H1 (cell line): ENCODE data around the gene CD99. TPM values are rescaled to one million over a fixed set of nuclear protein-coding genes. Genes with fewer than 3 reads are reported as not detected.

Experiments used
- CTCF ChIA-PET: fragments of 300-600 bp; sonication (Branson Sonifier 250); formaldehyde crosslinking; loops from one replicate; lab custom pipeline; 2021; ENCODE audit not compliant: partially characterized antibody; lab: Charles Lee
- POLR2A ChIA-PET: fragments of 300-600 bp; sonication (Branson Sonifier 250); formaldehyde crosslinking; loops from one replicate; lab custom pipeline; 2021; ENCODE audit warnings: inconsistent platforms; ENCODE audit not compliant: partially characterized antibody; lab: Charles Lee
- DNase-seq, 2 experiments: peaks; one replicate each; pipeline versions ENCODE4 v3.0.0 to v3.0.0-alpha.2; 2010 to 2022; ENCODE audit warnings: low spot score in 2 of 2, low read depth in 1 of 2, mixed read lengths in 1 of 2
- FAIRE-seq: peaks from 2 replicates; lab custom pipeline; 2011; peaks lifted over from hg19 to GRCh38; lab: Jason Lieb, UNC
- H2AFZ ChIP-seq: 2 replicates; pipeline ENCODE4 v1.8.1; 2012; ENCODE audit warnings: low read length, inconsistent platforms
- H2AK5ac ChIP-seq: 2 replicates; pipeline ENCODE4 v1.6.1; 2013; ENCODE audit warnings: low read depth, low read length
- H2BK120ac ChIP-seq: replicated peaks from 2 replicates; pipeline ENCODE3; 2013; ENCODE audit warnings: low read depth, low read length, inconsistent platforms
- H2BK12ac ChIP-seq: 2 replicates; pipeline ENCODE4 v1.6.1; 2013; ENCODE audit warnings: low read depth, low read length
- H2BK15ac ChIP-seq: 2 replicates; pipeline ENCODE4 v1.6.1; 2013; ENCODE audit warnings: low read length
- H2BK20ac ChIP-seq: 2 replicates; pipeline ENCODE4 v1.6.1; 2013; ENCODE audit warnings: low read length
- H2BK5ac ChIP-seq: 2 replicates; pipeline ENCODE4 v1.6.1; 2013; ENCODE audit warnings: low read depth, low read length
- H3K14ac ChIP-seq: 2 replicates; pipeline ENCODE4 v1.6.1; 2013; ENCODE audit warnings: inconsistent platforms; ENCODE audit not compliant: insufficient read length
- H3K18ac ChIP-seq: 2 replicates; pipeline ENCODE4 v1.6.1; 2013; ENCODE audit warnings: low read length; ENCODE audit errors: extremely low read depth
- H3K23ac ChIP-seq: 2 replicates; pipeline ENCODE4 v1.6.1; 2013; ENCODE audit warnings: inconsistent platforms; ENCODE audit not compliant: insufficient read length
- H3K23me2 ChIP-seq: 2 replicates; pipeline ENCODE4 v1.6.1; 2013; ENCODE audit warnings: low read depth, low read length
- H3K27ac ChIP-seq: 2 replicates; pipeline ENCODE4 v1.6.1; 2011; ENCODE audit warnings: low read depth, low read length, inconsistent platforms
- H3K27me3 ChIP-seq, 4 experiments: replicated peaks in 1 of 4; 1 replicate in 1 of 4; 2 replicates in 3 of 4; pipeline versions ENCODE4 v1.6.1 to v1.8.1; 2011 to 2013; ENCODE audit warnings: low read length in 3 of 4, mild to moderate bottlenecking in 3 of 4, inconsistent platforms in 2 of 4, mixed read lengths in 2 of 4, moderate library complexity in 1 of 4; ENCODE audit not compliant: control insufficient read depth in 3 of 4, insufficient read depth in 3 of 4; ENCODE audit errors: extremely low read depth in 1 of 4
- H3K36me3 ChIP-seq, 4 experiments: 2 replicates each; pipeline versions ENCODE4 v1.6.1 to v1.8.1; 2011 to 2013; ENCODE audit warnings: mild to moderate bottlenecking in 4 of 4, low read length in 3 of 4, moderate library complexity in 2 of 4, control low read depth in 1 of 4, inconsistent platforms in 1 of 4; ENCODE audit not compliant: insufficient read depth in 4 of 4, control insufficient read depth in 2 of 4
- H3K4ac ChIP-seq: replicated peaks from 2 replicates; pipeline ENCODE3; 2013; ENCODE audit warnings: low read length, low read depth, mixed read lengths, inconsistent platforms; ENCODE audit not compliant: insufficient read length
- H3K4me1 ChIP-seq, 4 experiments: replicated peaks in 1 of 4; 1 replicate in 1 of 4; 2 replicates in 3 of 4; pipeline versions ENCODE4 v1.6.1 to v1.8.1; 2011 to 2013; ENCODE audit warnings: low read length in 3 of 4, inconsistent platforms in 2 of 4, mixed read lengths in 1 of 4; ENCODE audit not compliant: insufficient read depth in 4 of 4, control insufficient read depth in 3 of 4
- H3K4me2 ChIP-seq, 2 experiments: 2 replicates each; pipeline versions ENCODE4 v1.6.1 to v1.8.1; 2011 to 2013; ENCODE audit warnings: low read depth in 2 of 2, low read length in 2 of 2, control low read depth in 1 of 2, inconsistent platforms in 1 of 2, mild to moderate bottlenecking in 1 of 2; ENCODE audit not compliant: insufficient read depth in 1 of 2
- H3K4me3 ChIP-seq, 4 experiments: fragments of 200-600, 300-600 bp in 1 of 4; sonication (generic), shearing (Covaris generic), sonication (Bioruptor Twin) in 1 of 4; 2 replicates each; pipeline versions ENCODE4 v1.5.1 to v1.8.1; 2011 to 2016; ENCODE audit warnings: low read length in 4 of 4, low read depth in 3 of 4, control low read depth in 2 of 4, inconsistent platforms in 2 of 4, mild to moderate bottlenecking in 2 of 4, mixed read lengths in 1 of 4, moderate library complexity in 1 of 4; ENCODE audit not compliant: insufficient read depth in 2 of 4; ENCODE audit errors: extremely low read depth in 1 of 4
- H3K56ac ChIP-seq: replicated peaks from 2 replicates; pipeline ENCODE3; 2013; ENCODE audit warnings: low read depth, mild to moderate bottlenecking, mixed read lengths, low read length, inconsistent platforms; ENCODE audit not compliant: insufficient read length
- H3K79me1 ChIP-seq: 2 replicates; pipeline ENCODE4 v1.6.1; 2013; ENCODE audit warnings: low read depth, low read length, control low read depth
- H3K79me2 ChIP-seq, 2 experiments: 2 replicates each; pipeline versions ENCODE4 v1.6.1 to v1.8.1; 2012 to 2013; ENCODE audit warnings: low read length in 2 of 2, mild to moderate bottlenecking in 2 of 2, inconsistent platforms in 1 of 2; ENCODE audit not compliant: insufficient read depth in 2 of 2, control insufficient read depth in 1 of 2
- H3K9ac ChIP-seq, 4 experiments: replicated peaks in 1 of 4; 1 replicate in 1 of 4; 2 replicates in 3 of 4; pipeline versions ENCODE4 v1.6.1 to v1.8.1; 2011 to 2013; ENCODE audit warnings: low read depth in 3 of 4, low read length in 3 of 4, control low read depth in 2 of 4, mild to moderate bottlenecking in 2 of 4, moderate library complexity in 2 of 4, inconsistent platforms in 1 of 4; ENCODE audit errors: extremely low read depth in 1 of 4
- H3K9me3 ChIP-seq, 2 experiments: 2 replicates each; pipeline versions ENCODE4 v1.6.1 to v1.8.1; 2012 to 2013; ENCODE audit warnings: mild to moderate bottlenecking in 2 of 2, moderate library complexity in 2 of 2, control low read depth in 1 of 2, inconsistent platforms in 1 of 2, low read depth in 1 of 2, low read length in 1 of 2, mixed read lengths in 1 of 2; ENCODE audit not compliant: insufficient read depth in 2 of 2
- H4K20me1 ChIP-seq, 2 experiments: replicated peaks in 1 of 2; 2 replicates each; pipeline versions ENCODE3 to v1.8.1; 2011 to 2013; ENCODE audit warnings: inconsistent platforms in 2 of 2, low read length in 2 of 2, mild to moderate bottlenecking in 1 of 2; ENCODE audit not compliant: insufficient read depth in 2 of 2, control insufficient read depth in 1 of 2
- H4K5ac ChIP-seq: 2 replicates; pipeline ENCODE4 v1.6.1; 2013; ENCODE audit warnings: low read length, low read depth, mixed read lengths, inconsistent platforms; ENCODE audit not compliant: insufficient read length
- H4K8ac ChIP-seq: 2 replicates; pipeline ENCODE4 v1.8.0; 2013; ENCODE audit warnings: mild to moderate bottlenecking, moderate library complexity, low read length, inconsistent platforms; ENCODE audit not compliant: insufficient read depth; ENCODE audit errors: extremely low read depth
- H4K91ac ChIP-seq: replicated peaks from 2 replicates; pipeline ENCODE3; 2013; ENCODE audit warnings: low read length, mixed read lengths, inconsistent platforms; ENCODE audit not compliant: insufficient read length
- BACH1 ChIP-seq: IDR thresholded peaks from 2 replicates; pipeline ENCODE4 v1.6.1; 2012; ENCODE audit warnings: low read length, improper control_type of control experiment
- POLR2AphosphoS5 ChIP-seq: IDR thresholded peaks from 2 replicates; pipeline ENCODE4 v1.6.1; 2011; ENCODE audit warnings: low read depth, low read length
- RFX5 ChIP-seq: IDR thresholded peaks from 2 replicates; pipeline ENCODE4 v1.6.1; 2011; ENCODE audit warnings: low read depth, low read length, improper control_type of control experiment, borderline replicate concordance
- SP1 ChIP-seq: IDR thresholded peaks from 2 replicates; pipeline ENCODE4 v1.6.1; 2011; ENCODE audit warnings: low read depth, low read length
- WGBS, 2 experiments: shearing (Covaris generic) in 1 of 2; methylation state at CpG; one replicate each; pipeline versions ENCODE4 v1.1.6 to v1.1.7; 2013 to 2015; ENCODE audit warnings: low lambda C conversion rate in 2 of 2, mixed read lengths in 2 of 2, inconsistent platforms in 1 of 2, low coverage in 1 of 2, missing lambda C conversion rate in 1 of 2; ENCODE audit not compliant: insufficient replicate concordance in 2 of 2, insufficient coverage in 1 of 2, insufficient read length in 1 of 2; ENCODE audit errors: extremely low coverage in 1 of 2, missing lambda C conversion rate in 1 of 2; 5-methylcytosine and 5-hydroxymethylcytosine counted together
- polyA plus RNA-seq, 7 experiments: library from polyadenylated mRNA; depleted of rRNA in 3 of 7; stranded (reverse) in 5 of 7; unstranded in 2 of 7; fragments of >200 nt in 5 of 7; fragments of 200-250 nt in 2 of 7; gene quantifications; 1 replicate in 5 of 7; 2 replicates in 1 of 7; 4 replicates in 1 of 7; pipeline versions ENCODE4 v1.2.1 to v1.2.3, GENCODE V29; 2011 to 2013; ENCODE audit warnings: missing spikeins in 2 of 7, mixed read lengths in 2 of 7
- total RNA-seq: library from RNA; stranded (reverse); fragmentation: NEBNext Ultra II Directional; extraction: Animal tissue kit (Norgen Biotek cat#: 25700); gene quantifications from 2 replicates; pipeline ENCODE4 v1.2.1, GENCODE V29; 2021

CD99 gene
- total and polyA plus RNA-seq, 2 of the 8 experiments (the other 6 are each of a cell fraction or from before 2014, with no cell fraction given), result 30.1 to 47.8 TPM

GRCh38 chrX:2700405-2701320 is 9.6 kb downstream of the CD99 start:
- Histone ChIP-seq H2BK5ac (no peak overlapping the region), H2BK120ac (no peak overlapping the region), H2AFZ (no peak overlapping the region), H3K36me3 (peaks cover 0 to 2% (median 0%) of the 10 kb centered on the region in 4 experiments; a peak in 2 of 8 replicates), H3K4me3 (no peak overlapping the region), H3K4ac (no peak overlapping the region), H3K23me2 (peaks cover 9% of the 10 kb centered on the region; the same call in 1 of the 2 replicates), H3K56ac (peak overlapping the region; percentile 73), H2BK15ac (no peak overlapping the region), H3K9me3 (no peaks in the 10 kb centered on the region), H3K4me2 (no peak overlapping the region), H2BK20ac (no peak overlapping the region), H4K8ac (no peak overlapping the region), H3K27me3 (no peaks in the 10 kb centered on the region), H2AK5ac (no peak overlapping the region), H2BK12ac (0 out of 2 replicates have a peak overlapping the region, but pooled peaks have one; percentile 13), H3K79me2 (peaks cover 0 to 4% of the 10 kb centered on the region in 2 experiments; a peak in 3 of 4 replicates), H4K91ac (no peak overlapping the region), H3K27ac (no peak overlapping the region), H3K18ac (no peak overlapping the region), H3K23ac (no peak overlapping the region), H4K5ac (no peak overlapping the region), H3K9ac (no peak overlapping the region), H3K79me1 (peaks cover 3% of the 10 kb centered on the region; the same call in 1 of the 2 replicates), H3K4me1 (peaks cover 0 to 9% (median under 1%) of the 10 kb centered on the region in 4 experiments; a peak in 3 of 7 replicates), H4K20me1 (no peaks in the 10 kb centered on the region), H3K14ac (no peak overlapping the region)
- POLR2A ChIA-PET, result no interaction called here
- 90 to 100% methylated on average over 6 to 9 of the region's 9 CpGs for WGBS, 2 experiments
- TF ChIP-seq SP1, result no peak
- no peak for TF ChIP-seq RFX5
- TF ChIP-seq BACH1, result no peak
- no peak for TF ChIP-seq POLR2AphosphoS5
- no peak for FAIRE-seq
- CTCF ChIA-PET, result no interaction called here
- DNase-seq, result no peak
